Liver (tissue), 3 donors: ENCODE data around the gene ITGB6.

ENCODE experiments used
- CTCF ChIP-seq: fragments of 150-350 bp; IDR thresholded peaks from 2 replicates; pipeline ENCODE4 v1.5.1; 2017; ENCODE audit warnings: improper control_type of control experiment, low read depth, low read length; ENCODE audit not compliant: missing input control
- EGR1 ChIP-seq, 2 donors: IDR thresholded peaks; 2 replicates each; pipeline ENCODE4 v1.6.1; 2016 to 2018; ENCODE audit warnings: antibody characterized with exemption in 2 of 2, low read depth in 2 of 2
- MAX ChIP-seq: IDR thresholded peaks from 2 replicates; pipeline ENCODE4 v1.6.1; 2016; ENCODE audit warnings: antibody characterized with exemption
- TAF1 ChIP-seq: conservative IDR thresholded peaks from 2 replicates; pipeline ENCODE4 v1.6.1; 2016; ENCODE audit warnings: antibody characterized with exemption, mild to moderate bottlenecking
- donor health status: healthy.
- donor health status: healthy.

DNA sequence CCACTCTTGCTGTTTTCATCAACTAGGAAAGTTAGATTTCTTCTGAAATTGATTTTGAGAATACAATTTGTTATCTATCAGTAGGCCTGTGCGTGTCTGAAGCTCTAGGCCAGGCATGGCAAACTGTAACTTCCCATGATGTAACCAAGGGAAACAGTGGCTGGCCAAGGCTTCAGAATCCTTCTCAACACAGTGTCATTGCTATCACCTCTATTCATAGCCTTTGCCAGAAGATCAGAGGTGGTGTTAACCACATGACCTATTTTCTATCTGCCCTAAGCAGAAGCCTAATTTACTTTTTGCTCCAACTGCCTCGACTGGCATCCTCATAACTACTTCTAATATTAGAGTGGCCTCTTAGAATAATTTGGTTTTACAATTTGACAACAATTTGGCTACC lies 2.5 kb downstream of the ITGB6 start:
- TF ChIP-seq CTCF (no peak), MAX (no peak), EGR1 (IDR thresholded peaks at IDR 0.05; ENCODE audit: low read depth in 2 of 2) (no peak), TAF1 (no peak)
